H1 (cell line): ENCODE results near the gene TMEM131L.

Experiments used
- CHD1 ChIP-seq: IDR thresholded peaks from 2 replicates; pipeline ENCODE4 v1.6.1; 2012; ENCODE audit warnings: low read depth, low read length, improper control_type of control experiment
- CHD2 ChIP-seq: IDR thresholded peaks from 2 replicates; pipeline ENCODE4 v1.6.1; 2012; ENCODE audit warnings: low read length, improper control_type of control experiment
- CTCF ChIP-seq, 3 experiments: IDR thresholded peaks; 1 replicate in 2 of 3; 2 replicates in 1 of 3; pipeline versions ENCODE4 v1.5.1 to v1.6.1; 2011; ENCODE audit warnings: low read length in 3 of 3, mild to moderate bottlenecking in 3 of 3, inconsistent platforms in 2 of 3, low read depth in 1 of 3, moderate library complexity in 1 of 3; ENCODE audit not compliant: insufficient read depth in 1 of 3; ENCODE audit errors: control extremely low read depth in 1 of 3
- HDAC2 ChIP-seq, 2 experiments: fragments of 300-600 bp in 1 of 2; sonication (generic) in 1 of 2; IDR thresholded peaks; 2 replicates each; pipeline ENCODE4 v1.6.1; 2011 to 2012; ENCODE audit warnings: low read depth in 2 of 2, low read length in 2 of 2, mild to moderate bottlenecking in 2 of 2, moderate library complexity in 2 of 2, borderline replicate concordance in 1 of 2, inconsistent platforms in 1 of 2
- JUN ChIP-seq: IDR thresholded peaks from 2 replicates; pipeline ENCODE4 v1.6.1; 2011; ENCODE audit warnings: low read depth, mild to moderate bottlenecking, improper control_type of control experiment, low read length
- POLR2AphosphoS5 ChIP-seq: IDR thresholded peaks from 2 replicates; pipeline ENCODE4 v1.6.1; 2011; ENCODE audit warnings: low read depth, low read length
- SIN3A ChIP-seq, 2 experiments: IDR thresholded peaks in 1 of 2; conservative IDR thresholded peaks in 1 of 2; 2 replicates each; pipeline ENCODE4 v1.6.1; 2011 to 2012; ENCODE audit warnings: low read length in 2 of 2, improper control_type of control experiment in 1 of 2, low read depth in 1 of 2, mild to moderate bottlenecking in 1 of 2
- SP2 ChIP-seq: IDR thresholded peaks from 2 replicates; pipeline ENCODE4 v1.6.1; 2012; ENCODE audit warnings: mild to moderate bottlenecking, low read length, inconsistent platforms
- TF ChIP-seq, protein P1 (sequence below): IDR thresholded peaks from 2 replicates; pipeline ENCODE4 v1.6.1; 2011; ENCODE audit warnings: low read depth, mild to moderate bottlenecking, low read length; ENCODE audit not compliant: insufficient read depth

- TF ChIP-seq, protein P1, sequence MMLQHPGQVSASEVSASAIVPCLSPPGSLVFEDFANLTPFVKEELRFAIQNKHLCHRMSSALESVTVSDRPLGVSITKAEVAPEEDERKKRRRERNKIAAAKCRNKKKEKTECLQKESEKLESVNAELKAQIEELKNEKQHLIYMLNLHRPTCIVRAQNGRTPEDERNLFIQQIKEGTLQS: no peak
- TF ChIP-seq POLR2AphosphoS5 (no peak), CTCF (IDR thresholded peaks at IDR 0.05; ENCODE audit: control extremely low read depth in 1 of 3, insufficient read depth in 1 of 3, low read depth in 1 of 3, low read length in 3 of 3) (no peak), JUN (no peak), HDAC2 (IDR thresholded peaks at IDR 0.05; ENCODE audit: borderline replicate concordance in 1 of 2, low read depth in 2 of 2, low read length in 2 of 2) (no peak), SIN3A (conservative IDR thresholded peaks at IDR 0.05 in 1 of 2, IDR thresholded peaks at IDR 0.05 in 1 of 2; ENCODE audit: low read depth in 1 of 2, low read length in 2 of 2) (no peak), CHD1 (no peak), SP2 (no peak), CHD2 (no peak)
Observed at GRCh38 chr4:153427363-153428071, 38.6 kb upstream of the TMEM131L start.
